B cell (primary cell): ENCODE results near the gene PPP1R9A. TPM values are rescaled to one million over a fixed set of nuclear protein-coding genes. Genes with fewer than 3 reads are reported as not detected.

Source experiments
- ATAC-seq: fragments of 200-7000 bp; cut with Tn5 transposase; one replicate; pipeline ENCODE4 v1.10.0; 2021; ENCODE audit warnings: low read depth, mild to moderate bottlenecking, moderate number of reproducible peaks, moderate library complexity
- CTCF ChIA-PET: fragments of 350-600 bp; sonication (Branson Sonifier 250); formaldehyde crosslinking; loops from one replicate; lab custom pipeline; 2021; ENCODE audit warnings: antibody characterized with exemption, inconsistent platforms; lab: Charles Lee
- POLR2A ChIA-PET: fragments of 350-600 bp; sonication (Branson Sonifier 250); formaldehyde crosslinking; loops from one replicate; lab custom pipeline; 2021; ENCODE audit warnings: antibody characterized with exemption; lab: Charles Lee
- DNase-seq: peaks from one replicate; pipeline ENCODE4 v3.0.0; 2013
- H2AFZ ChIP-seq: 2 replicates; pipeline ENCODE4 v1.6.1; 2012; ENCODE audit warnings: mild to moderate bottlenecking, low read depth, low read length; ENCODE audit not compliant: insufficient read depth, poor library complexity, severe bottlenecking
- H3K27ac ChIP-seq, 2 donors: 1 replicate in 1 of 2; 2 replicates in 1 of 2; pipeline ENCODE4 v1.5.1; 2012 to 2013; ENCODE audit warnings: low read length in 2 of 2, mild to moderate bottlenecking in 2 of 2, moderate library complexity in 1 of 2
- H3K27me3 ChIP-seq, 4 experiments: fragments of 200-600 bp in 1 of 4; sonication (generic) in 1 of 4; replicated peaks in 1 of 4; 1 replicate in 2 of 4; 2 replicates in 2 of 4; pipeline versions ENCODE4 v1.6.1 to v1.7.0; 2013 to 2016; ENCODE audit warnings: low read length in 3 of 4, mild to moderate bottlenecking in 2 of 4, mixed read lengths in 1 of 4, moderate library complexity in 1 of 4; ENCODE audit not compliant: insufficient read depth in 4 of 4, control insufficient read depth in 3 of 4; ENCODE audit errors: control extremely low read depth in 1 of 4
- H3K36me3 ChIP-seq, 2 experiments: replicated peaks in 1 of 2; 1 replicate in 1 of 2; 2 replicates in 1 of 2; pipeline versions ENCODE4 v1.6.1 to v1.7.1; 2013; ENCODE audit warnings: low read length in 1 of 2; ENCODE audit not compliant: insufficient read depth in 2 of 2, control insufficient read depth in 1 of 2; ENCODE audit errors: control extremely low read depth in 1 of 2, extremely low read depth in 1 of 2
- H3K4me1 ChIP-seq, 2 donors: fragments of 200-600 bp in 1 of 2; sonication (generic) in 1 of 2; 1 replicate in 1 of 2; 2 replicates in 1 of 2; pipeline versions ENCODE4 v1.5.1 to v1.6.1; 2013 to 2017; ENCODE audit warnings: low read length in 2 of 2; ENCODE audit not compliant: control insufficient read depth in 2 of 2, insufficient read depth in 2 of 2
- H3K4me2 ChIP-seq: replicated peaks from 2 replicates; pipeline ENCODE3; 2012; ENCODE audit warnings: mild to moderate bottlenecking, low read depth, low read length; ENCODE audit not compliant: poor library complexity, severe bottlenecking
- H3K4me3 ChIP-seq, 5 experiments: fragments of 200-600 bp in 1 of 5; sonication (generic) in 1 of 5; 1 replicate in 3 of 5; 2 replicates in 2 of 5; pipeline versions ENCODE4 v1.5.1 to v1.7.0; 2011 to 2016; ENCODE audit warnings: low read length in 4 of 5, mild to moderate bottlenecking in 4 of 5, low read depth in 2 of 5, control low read depth in 1 of 5, moderate library complexity in 1 of 5; ENCODE audit not compliant: insufficient read depth in 1 of 5; ENCODE audit errors: control extremely low read depth in 1 of 5, extremely low read depth in 1 of 5
- H3K79me2 ChIP-seq: fragments of 200-600 bp; sonication (generic); one replicate; pipeline ENCODE4 v1.6.0; 2016; ENCODE audit warnings: low read length; ENCODE audit not compliant: control insufficient read depth, insufficient read depth
- H3K9ac ChIP-seq: fragments of 200-600 bp; sonication (generic); 2 replicates; pipeline ENCODE4 v1.6.1; 2017; ENCODE audit warnings: mild to moderate bottlenecking, low read length, moderate library complexity
- H3K9me3 ChIP-seq, 3 donors: one replicate each; pipeline versions ENCODE4 v1.6.1 to v1.7.1; 2013; ENCODE audit warnings: low read length in 2 of 3; ENCODE audit not compliant: control insufficient read depth in 2 of 3, insufficient read depth in 1 of 3; ENCODE audit errors: control extremely low read depth in 1 of 3
- H4K20me1 ChIP-seq: 2 replicates; pipeline ENCODE4 v1.6.0; 2012; ENCODE audit warnings: mild to moderate bottlenecking, low read length; ENCODE audit not compliant: insufficient read depth, control insufficient read depth, poor library complexity, severe bottlenecking
- H3K27ac Mint-ChIP-seq: one replicate; pipeline ENCODE4 v1.8.0; 2021; ENCODE audit warnings: mixed read lengths
- H3K27me3 Mint-ChIP-seq: one replicate; pipeline ENCODE4 v1.8.0; 2021; ENCODE audit warnings: mixed read lengths
- H3K4me1 Mint-ChIP-seq: one replicate; pipeline ENCODE4 v1.8.0; 2021; ENCODE audit warnings: mixed read lengths
- H3K4me3 Mint-ChIP-seq: one replicate; pipeline ENCODE4 v1.8.0; 2021; ENCODE audit warnings: mixed read lengths
- H3K9me3 Mint-ChIP-seq: one replicate; pipeline ENCODE4 v1.8.0; 2022; ENCODE audit warnings: mixed read lengths; ENCODE audit not compliant: insufficient read depth
- CTCF ChIP-seq: fragments of 200-600 bp; IDR thresholded peaks from one replicate; pipeline ENCODE4 v1.8.0; 2022; ENCODE audit warnings: antibody characterized with exemption, mild to moderate bottlenecking
- EZH2 ChIP-seq: IDR thresholded peaks from 2 replicates; pipeline ENCODE4 v1.6.1; 2012; ENCODE audit warnings: borderline replicate concordance, low read depth, mild to moderate bottlenecking, moderate library complexity, low read length; ENCODE audit not compliant: insufficient read depth, poor library complexity, severe bottlenecking
- WGBS: methylation state at CpG from one replicate; pipeline ENCODE4 v1.1.5; 2013; ENCODE audit warnings: missing lambda C conversion rate; ENCODE audit not compliant: insufficient coverage; 5-methylcytosine and 5-hydroxymethylcytosine counted together
- intact Hi-C: fragments of 100-400 bp; cut with micrococcal nuclease; formaldehyde crosslinking; loops from one replicate; pipeline ENCODE4 v1.10.0; 2022
- polyA plus RNA-seq: library from polyadenylated mRNA; depleted of rRNA; stranded (reverse); fragments of >200 nt; gene quantifications from 2 replicates; pipeline ENCODE4 v1.2.3, GENCODE V29; 2012
- total RNA-seq, 2 donors: library from RNA; stranded (reverse); fragments of 120-200 nt in 1 of 2; gene quantifications; 1 replicate in 1 of 2; 2 replicates in 1 of 2; pipeline versions ENCODE4 v1.2.3 to v1.2.4, GENCODE V29; 2013 to 2022

PPP1R9A gene
- total and polyA plus RNA-seq, 2 donors (not counting 1 experiment from before 2014, with no cell fraction given) = 1.1 to 4.8 TPM

- ChIA-PET CTCF (no interaction called here), POLR2A (no interaction called here)
- Mint-ChIP-seq H3K4me1 (peaks cover 6% of the 10 kb centered on the region), H3K9me3 (no peaks in the 10 kb centered on the region), H3K27ac (no peak overlapping the region), H3K4me3 (no peak overlapping the region), H3K27me3 (peaks cover 19% of the 10 kb centered on the region)
- Histone ChIP-seq H4K20me1 (no peaks in the 10 kb centered on the region), H3K9me3 (no peaks in the 10 kb centered on the region), H3K79me2 (no peaks in the 10 kb centered on the region), H3K4me1 (peaks cover 0 to 5% of the 10 kb centered on the region in 2 donors), H2AFZ (no peak overlapping the region), H3K27ac (no peak overlapping the region), H3K4me3 (no peak overlapping the region), H3K27me3 (peaks cover 0 to 4% (median 0%) of the 10 kb centered on the region in 4 experiments), H3K4me2 (no peak overlapping the region), H3K9ac (no peak overlapping the region), H3K36me3 (no peaks in the 10 kb centered on the region)
- intact Hi-C loops = no loop called here
- DNase-seq = no peak
- WGBS = 26% methylated on average over 3 of the region's 8 CpGs
- TF ChIP-seq CTCF (no peak), EZH2 (no peak)
- no peak for ATAC-seq
These were observed 415.0 kb downstream of the PPP1R9A start for GRCh38 chr7:95322396-95322795.

GRCh38 chr7:95322854-95323253 lies 415.5 kb downstream of the PPP1R9A start:
- peaks cover 0 to 5% of the 10 kb centered on the region in 2 donors for H3K4me1 ChIP-seq
- ATAC-seq = no peak
- H2AFZ ChIP-seq = no peak overlapping the region
- no peak overlapping the region for H3K27ac ChIP-seq
- no peaks in the 10 kb centered on the region for H3K9me3 ChIP-seq
- H3K27me3 ChIP-seq = peaks cover 0 to 4% (median 0%) of the 10 kb centered on the region in 4 experiments
- POLR2A ChIA-PET = no interaction called here
- no CpG with 5 or more reads among the region's 2 CpGs for WGBS
- H3K4me3 Mint-ChIP-seq = no peak overlapping the region
- intact Hi-C loops = no loop called here
- no peak overlapping the region for H3K9ac ChIP-seq
- no peaks in the 10 kb centered on the region for H4K20me1 ChIP-seq
- H3K4me1 Mint-ChIP-seq = peaks cover 6% of the 10 kb centered on the region
- peaks cover 19% of the 10 kb centered on the region for H3K27me3 Mint-ChIP-seq
- no peak overlapping the region for H3K4me2 ChIP-seq
- no peak overlapping the region for H3K27ac Mint-ChIP-seq
- CTCF ChIA-PET = no interaction called here
- no peak overlapping the region for H3K4me3 ChIP-seq
- H3K36me3 ChIP-seq = no peaks in the 10 kb centered on the region
- DNase-seq = no peak
- H3K79me2 ChIP-seq = no peaks in the 10 kb centered on the region
- TF ChIP-seq CTCF (no peak), EZH2 (no peak)
- H3K9me3 Mint-ChIP-seq = no peaks in the 10 kb centered on the region
